H1 (cell line): ENCODE data around the gene IQCH. TPM values are rescaled to one million over a fixed set of nuclear protein-coding genes. Genes with fewer than 3 reads are reported as not detected.

Experiments used
- CTCF ChIA-PET: fragments of 300-600 bp; sonication (Branson Sonifier 250); formaldehyde crosslinking; loops from one replicate; lab custom pipeline; 2021; ENCODE audit not compliant: partially characterized antibody; lab: Charles Lee
- POLR2A ChIA-PET: fragments of 300-600 bp; sonication (Branson Sonifier 250); formaldehyde crosslinking; loops from one replicate; lab custom pipeline; 2021; ENCODE audit warnings: inconsistent platforms; ENCODE audit not compliant: partially characterized antibody; lab: Charles Lee
- DNase-seq, 2 experiments: peaks; one replicate each; pipeline versions ENCODE4 v3.0.0 to v3.0.0-alpha.2; 2010 to 2022; ENCODE audit warnings: low spot score in 2 of 2, low read depth in 1 of 2, mixed read lengths in 1 of 2
- FAIRE-seq: peaks from 2 replicates; lab custom pipeline; 2011; peaks lifted over from hg19 to GRCh38; lab: Jason Lieb, UNC
- H2AFZ ChIP-seq: 2 replicates; pipeline ENCODE4 v1.8.1; 2012; ENCODE audit warnings: low read length, inconsistent platforms
- H2AK5ac ChIP-seq: 2 replicates; pipeline ENCODE4 v1.6.1; 2013; ENCODE audit warnings: low read depth, low read length
- H2BK120ac ChIP-seq: replicated peaks from 2 replicates; pipeline ENCODE3; 2013; ENCODE audit warnings: low read depth, low read length, inconsistent platforms
- H2BK12ac ChIP-seq: 2 replicates; pipeline ENCODE4 v1.6.1; 2013; ENCODE audit warnings: low read depth, low read length
- H2BK15ac ChIP-seq: 2 replicates; pipeline ENCODE4 v1.6.1; 2013; ENCODE audit warnings: low read length
- H2BK20ac ChIP-seq: 2 replicates; pipeline ENCODE4 v1.6.1; 2013; ENCODE audit warnings: low read length
- H2BK5ac ChIP-seq: 2 replicates; pipeline ENCODE4 v1.6.1; 2013; ENCODE audit warnings: low read depth, low read length
- H3K14ac ChIP-seq: 2 replicates; pipeline ENCODE4 v1.6.1; 2013; ENCODE audit warnings: inconsistent platforms; ENCODE audit not compliant: insufficient read length
- H3K18ac ChIP-seq: 2 replicates; pipeline ENCODE4 v1.6.1; 2013; ENCODE audit warnings: low read length; ENCODE audit errors: extremely low read depth
- H3K23ac ChIP-seq: 2 replicates; pipeline ENCODE4 v1.6.1; 2013; ENCODE audit warnings: inconsistent platforms; ENCODE audit not compliant: insufficient read length
- H3K23me2 ChIP-seq: 2 replicates; pipeline ENCODE4 v1.6.1; 2013; ENCODE audit warnings: low read depth, low read length
- H3K27ac ChIP-seq: 2 replicates; pipeline ENCODE4 v1.6.1; 2011; ENCODE audit warnings: low read depth, low read length, inconsistent platforms
- H3K27me3 ChIP-seq, 4 experiments: replicated peaks in 1 of 4; 1 replicate in 1 of 4; 2 replicates in 3 of 4; pipeline versions ENCODE4 v1.6.1 to v1.8.1; 2011 to 2013; ENCODE audit warnings: low read length in 3 of 4, mild to moderate bottlenecking in 3 of 4, inconsistent platforms in 2 of 4, mixed read lengths in 2 of 4, moderate library complexity in 1 of 4; ENCODE audit not compliant: control insufficient read depth in 3 of 4, insufficient read depth in 3 of 4; ENCODE audit errors: extremely low read depth in 1 of 4
- H3K36me3 ChIP-seq, 4 experiments: 2 replicates each; pipeline versions ENCODE4 v1.6.1 to v1.8.1; 2011 to 2013; ENCODE audit warnings: mild to moderate bottlenecking in 4 of 4, low read length in 3 of 4, moderate library complexity in 2 of 4, control low read depth in 1 of 4, inconsistent platforms in 1 of 4; ENCODE audit not compliant: insufficient read depth in 4 of 4, control insufficient read depth in 2 of 4
- H3K4ac ChIP-seq: replicated peaks from 2 replicates; pipeline ENCODE3; 2013; ENCODE audit warnings: low read length, low read depth, mixed read lengths, inconsistent platforms; ENCODE audit not compliant: insufficient read length
- H3K4me1 ChIP-seq, 4 experiments: replicated peaks in 1 of 4; 1 replicate in 1 of 4; 2 replicates in 3 of 4; pipeline versions ENCODE4 v1.6.1 to v1.8.1; 2011 to 2013; ENCODE audit warnings: low read length in 3 of 4, inconsistent platforms in 2 of 4, mixed read lengths in 1 of 4; ENCODE audit not compliant: insufficient read depth in 4 of 4, control insufficient read depth in 3 of 4
- H3K4me2 ChIP-seq, 2 experiments: 2 replicates each; pipeline versions ENCODE4 v1.6.1 to v1.8.1; 2011 to 2013; ENCODE audit warnings: low read depth in 2 of 2, low read length in 2 of 2, control low read depth in 1 of 2, inconsistent platforms in 1 of 2, mild to moderate bottlenecking in 1 of 2; ENCODE audit not compliant: insufficient read depth in 1 of 2
- H3K4me3 ChIP-seq, 4 experiments: fragments of 200-600, 300-600 bp in 1 of 4; sonication (generic), shearing (Covaris generic), sonication (Bioruptor Twin) in 1 of 4; 2 replicates each; pipeline versions ENCODE4 v1.5.1 to v1.8.1; 2011 to 2016; ENCODE audit warnings: low read length in 4 of 4, low read depth in 3 of 4, control low read depth in 2 of 4, inconsistent platforms in 2 of 4, mild to moderate bottlenecking in 2 of 4, mixed read lengths in 1 of 4, moderate library complexity in 1 of 4; ENCODE audit not compliant: insufficient read depth in 2 of 4; ENCODE audit errors: extremely low read depth in 1 of 4
- H3K56ac ChIP-seq: replicated peaks from 2 replicates; pipeline ENCODE3; 2013; ENCODE audit warnings: low read depth, mild to moderate bottlenecking, mixed read lengths, low read length, inconsistent platforms; ENCODE audit not compliant: insufficient read length
- H3K79me1 ChIP-seq: 2 replicates; pipeline ENCODE4 v1.6.1; 2013; ENCODE audit warnings: low read depth, low read length, control low read depth
- H3K79me2 ChIP-seq, 2 experiments: 2 replicates each; pipeline versions ENCODE4 v1.6.1 to v1.8.1; 2012 to 2013; ENCODE audit warnings: low read length in 2 of 2, mild to moderate bottlenecking in 2 of 2, inconsistent platforms in 1 of 2; ENCODE audit not compliant: insufficient read depth in 2 of 2, control insufficient read depth in 1 of 2
- H3K9ac ChIP-seq, 4 experiments: replicated peaks in 1 of 4; 1 replicate in 1 of 4; 2 replicates in 3 of 4; pipeline versions ENCODE4 v1.6.1 to v1.8.1; 2011 to 2013; ENCODE audit warnings: low read depth in 3 of 4, low read length in 3 of 4, control low read depth in 2 of 4, mild to moderate bottlenecking in 2 of 4, moderate library complexity in 2 of 4, inconsistent platforms in 1 of 4; ENCODE audit errors: extremely low read depth in 1 of 4
- H3K9me3 ChIP-seq, 2 experiments: 2 replicates each; pipeline versions ENCODE4 v1.6.1 to v1.8.1; 2012 to 2013; ENCODE audit warnings: mild to moderate bottlenecking in 2 of 2, moderate library complexity in 2 of 2, control low read depth in 1 of 2, inconsistent platforms in 1 of 2, low read depth in 1 of 2, low read length in 1 of 2, mixed read lengths in 1 of 2; ENCODE audit not compliant: insufficient read depth in 2 of 2
- H4K20me1 ChIP-seq, 2 experiments: replicated peaks in 1 of 2; 2 replicates each; pipeline versions ENCODE3 to v1.8.1; 2011 to 2013; ENCODE audit warnings: inconsistent platforms in 2 of 2, low read length in 2 of 2, mild to moderate bottlenecking in 1 of 2; ENCODE audit not compliant: insufficient read depth in 2 of 2, control insufficient read depth in 1 of 2
- H4K5ac ChIP-seq: 2 replicates; pipeline ENCODE4 v1.6.1; 2013; ENCODE audit warnings: low read length, low read depth, mixed read lengths, inconsistent platforms; ENCODE audit not compliant: insufficient read length
- H4K8ac ChIP-seq: 2 replicates; pipeline ENCODE4 v1.8.0; 2013; ENCODE audit warnings: mild to moderate bottlenecking, moderate library complexity, low read length, inconsistent platforms; ENCODE audit not compliant: insufficient read depth; ENCODE audit errors: extremely low read depth
- H4K91ac ChIP-seq: replicated peaks from 2 replicates; pipeline ENCODE3; 2013; ENCODE audit warnings: low read length, mixed read lengths, inconsistent platforms; ENCODE audit not compliant: insufficient read length
- E2F6 ChIP-seq: IDR thresholded peaks from 2 replicates; pipeline ENCODE4 v1.6.1; 2012; ENCODE audit warnings: inconsistent platforms
- GABPA ChIP-seq: IDR thresholded peaks from 2 replicates; pipeline ENCODE4 v1.6.1; 2011; ENCODE audit warnings: mild to moderate bottlenecking, low read length, moderate library complexity, borderline replicate concordance; ENCODE audit not compliant: insufficient read depth
- GTF2F1 ChIP-seq: IDR thresholded peaks from 2 replicates; pipeline ENCODE4 v1.6.1; 2012; ENCODE audit warnings: low read depth, low read length, improper control_type of control experiment, borderline replicate concordance
- RFX5 ChIP-seq: IDR thresholded peaks from 2 replicates; pipeline ENCODE4 v1.6.1; 2011; ENCODE audit warnings: low read depth, low read length, improper control_type of control experiment, borderline replicate concordance
- TAF7 ChIP-seq: optimal IDR thresholded peaks from 2 replicates; pipeline ENCODE3; 2011; ENCODE audit warnings: low read depth, mild to moderate bottlenecking, inconsistent platforms, low read length, moderate library complexity, borderline replicate concordance
- ZNF274 ChIP-seq: IDR thresholded peaks from 2 replicates; pipeline ENCODE4 v1.7.0; 2012; ENCODE audit warnings: low read length, borderline replicate concordance; ENCODE audit errors: extremely low read depth
- WGBS, 2 experiments: shearing (Covaris generic) in 1 of 2; methylation state at CpG; one replicate each; pipeline versions ENCODE4 v1.1.6 to v1.1.7; 2013 to 2015; ENCODE audit warnings: low lambda C conversion rate in 2 of 2, mixed read lengths in 2 of 2, inconsistent platforms in 1 of 2, low coverage in 1 of 2, missing lambda C conversion rate in 1 of 2; ENCODE audit not compliant: insufficient replicate concordance in 2 of 2, insufficient coverage in 1 of 2, insufficient read length in 1 of 2; ENCODE audit errors: extremely low coverage in 1 of 2, missing lambda C conversion rate in 1 of 2; 5-methylcytosine and 5-hydroxymethylcytosine counted together
- polyA plus RNA-seq, 7 experiments: library from polyadenylated mRNA; depleted of rRNA in 3 of 7; stranded (reverse) in 5 of 7; unstranded in 2 of 7; fragments of >200 nt in 5 of 7; fragments of 200-250 nt in 2 of 7; gene quantifications; 1 replicate in 5 of 7; 2 replicates in 1 of 7; 4 replicates in 1 of 7; pipeline versions ENCODE4 v1.2.1 to v1.2.3, GENCODE V29; 2011 to 2013; ENCODE audit warnings: missing spikeins in 2 of 7, mixed read lengths in 2 of 7
- total RNA-seq: library from RNA; stranded (reverse); fragmentation: NEBNext Ultra II Directional; extraction: Animal tissue kit (Norgen Biotek cat#: 25700); gene quantifications from 2 replicates; pipeline ENCODE4 v1.2.1, GENCODE V29; 2021

The IQCH gene
- total and polyA plus RNA-seq, 2 of the 8 experiments (the other 6 are each of a cell fraction or from before 2014, with no cell fraction given): 0.60 to 1.9 TPM

- FAIRE-seq: peak; percentile 58
These were observed 149.0 kb downstream of the IQCH start for GRCh38 chr15:67403428-67404154.

More at GRCh38 chr15:67403428-67404154, 149.0 kb downstream of the IQCH start:
- H3K27me3 ChIP-seq: no peaks in the 10 kb centered on the region
- no peak overlapping the region for H4K8ac ChIP-seq
- H3K4me1 ChIP-seq: peaks cover 0 to 4% (median 0%) of the 10 kb centered on the region in 4 experiments; a peak in 1 of 7 replicates
- no peak overlapping the region for H3K9ac ChIP-seq
- no peak overlapping the region for H3K4me3 ChIP-seq
- H2BK5ac ChIP-seq: no peak overlapping the region
- no peak overlapping the region for H4K91ac ChIP-seq
- H3K14ac ChIP-seq: no peak overlapping the region
- no peak overlapping the region for H2AFZ ChIP-seq
- POLR2A ChIA-PET: no interaction called here
- H3K36me3 ChIP-seq: no peaks in the 10 kb centered on the region
- DNase-seq: no peak
- no peak overlapping the region for H2BK12ac ChIP-seq
- no peak overlapping the region for H2BK15ac ChIP-seq
- no peaks in the 10 kb centered on the region for H4K20me1 ChIP-seq
- no peaks in the 10 kb centered on the region for H3K9me3 ChIP-seq
- no peak overlapping the region for H2BK20ac ChIP-seq
- no peak overlapping the region for H2AK5ac ChIP-seq
- H3K79me2 ChIP-seq: no peaks in the 10 kb centered on the region
- TF ChIP-seq GTF2F1: no peak
- TF ChIP-seq GABPA: no peak
- TF ChIP-seq ZNF274: no peak
- TF ChIP-seq RFX5: no peak
- TF ChIP-seq E2F6: no peak
- no peak for TF ChIP-seq TAF7
- H3K79me1 ChIP-seq: no peaks in the 10 kb centered on the region
- H4K5ac ChIP-seq: no peak overlapping the region
- H3K23me2 ChIP-seq: no peaks in the 10 kb centered on the region
- H3K56ac ChIP-seq: no peak overlapping the region
- no peak overlapping the region for H3K18ac ChIP-seq
- H2BK120ac ChIP-seq: no peak overlapping the region
- H3K27ac ChIP-seq: no peak overlapping the region
- H3K23ac ChIP-seq: no peak overlapping the region
- no peak overlapping the region for H3K4ac ChIP-seq
- no peak overlapping the region for H3K4me2 ChIP-seq
- 81% methylated on average over 4 of the region's 4 CpGs; no CpG with 5 or more reads in 1 of the 2 experiments for WGBS, 2 experiments
- CTCF ChIA-PET: interaction anchor here (0.8 to 1.1 kb wide), 2 partner anchors 30 to 54 kb away, joined by 3 to 4 read pairs; no protein-coding TSS in a partner anchor
